ENCODE results near the gene PAQR6.

PAQR6 gene

DNA sequence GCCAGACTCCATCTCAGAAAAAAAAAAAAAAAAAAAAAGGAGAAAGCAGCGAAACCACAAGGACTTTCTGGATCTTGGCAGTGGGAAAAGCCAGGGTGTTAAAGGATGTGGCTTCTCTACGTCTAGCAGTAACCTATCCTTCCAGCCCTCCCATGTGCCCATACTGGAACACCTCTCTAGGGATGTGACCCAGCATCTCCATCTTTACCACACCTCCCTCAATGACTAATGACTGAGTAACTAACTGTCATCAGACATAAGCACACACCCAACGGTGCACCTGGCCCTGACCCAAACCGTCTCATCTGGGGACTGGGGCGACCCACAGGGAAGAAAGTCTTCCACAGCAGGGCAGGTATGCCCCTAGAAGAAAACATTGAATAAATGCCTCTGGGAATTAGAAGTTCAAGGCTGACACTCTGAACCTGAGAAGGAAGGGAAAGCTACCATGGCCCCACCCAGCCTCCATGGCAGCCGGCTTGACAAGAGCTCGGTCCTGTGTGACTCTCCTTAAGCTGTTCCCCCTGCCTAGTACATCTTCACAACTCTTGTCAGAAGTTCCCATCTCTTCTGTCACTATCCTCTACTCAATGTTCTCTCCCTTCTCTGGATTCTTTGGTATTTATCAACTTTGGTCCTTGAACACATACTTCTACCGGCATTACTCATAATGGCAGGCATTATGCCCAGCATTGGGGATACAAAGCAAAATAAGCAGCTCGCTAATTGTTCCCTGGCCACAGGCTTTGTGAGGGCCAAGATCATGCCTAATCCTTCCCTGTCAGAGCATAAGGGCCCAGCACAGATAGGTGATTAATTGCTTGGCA, 14.8 kb upstream of the PAQR6 start:
- DNase-seq, result no peak

DNA sequence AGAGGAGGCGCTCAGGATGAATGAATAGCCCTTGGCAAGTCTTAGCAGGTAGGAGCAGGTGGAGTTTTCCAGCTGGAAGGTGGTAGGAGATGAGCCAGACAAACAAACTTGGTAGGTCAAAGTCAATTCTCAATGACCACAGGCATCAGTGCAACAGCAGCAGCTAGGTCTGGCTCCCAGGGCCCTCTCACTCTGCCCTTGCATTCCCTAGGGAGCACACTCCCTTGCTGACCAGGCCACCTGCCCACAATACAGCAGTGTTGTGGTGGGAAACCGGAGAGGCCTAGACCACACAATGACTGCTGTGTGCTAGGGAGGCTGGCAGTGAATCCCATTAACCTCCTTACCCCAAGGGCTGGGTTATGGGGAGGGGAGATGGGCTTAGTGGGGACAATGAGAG, 13.0 kb upstream of the PAQR6 start:
- DNase-seq, result no peak

DNA sequence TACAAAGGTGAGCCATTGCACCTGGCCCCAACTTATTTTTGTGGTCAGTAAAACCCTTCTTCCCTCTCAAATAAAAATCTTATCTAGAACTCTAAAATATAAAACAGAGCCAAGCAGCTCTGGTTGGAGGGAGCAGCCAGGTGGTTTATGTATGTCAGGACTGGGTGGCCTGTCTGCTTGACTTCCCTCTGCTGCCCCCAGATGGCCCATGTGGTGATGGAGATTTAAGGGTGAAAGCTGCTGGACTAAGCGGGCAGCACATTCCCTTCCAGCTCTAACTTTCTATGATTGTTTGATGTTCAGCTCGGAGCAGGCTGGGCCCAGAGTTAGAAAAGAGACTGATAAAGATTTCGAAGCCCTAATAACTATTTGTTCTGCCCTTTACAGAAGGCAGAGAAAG, 11.9 kb upstream of the PAQR6 start:
- DNase-seq, result no peak

DNA sequence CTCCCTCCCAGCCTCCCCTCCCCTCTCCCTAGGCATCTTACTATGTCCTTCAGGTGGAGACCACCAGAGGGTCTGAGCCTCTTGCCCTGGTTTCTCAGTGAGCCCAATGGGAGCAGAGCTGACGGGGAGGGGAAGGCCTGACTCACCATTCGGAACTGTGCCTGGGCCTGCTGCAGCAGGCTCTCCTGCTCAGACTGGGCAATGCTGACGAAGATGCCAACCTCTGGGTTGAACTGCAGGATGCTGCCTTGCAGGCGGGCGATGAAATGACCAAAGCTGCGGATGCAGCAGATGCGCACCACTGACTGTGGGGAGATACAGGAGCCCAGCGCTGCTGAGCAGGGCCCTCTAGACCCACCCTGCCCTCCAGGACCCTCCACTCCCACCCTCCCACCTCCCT, 11.0 kb upstream of the PAQR6 start:
- no peak for DNase-seq

DNA sequence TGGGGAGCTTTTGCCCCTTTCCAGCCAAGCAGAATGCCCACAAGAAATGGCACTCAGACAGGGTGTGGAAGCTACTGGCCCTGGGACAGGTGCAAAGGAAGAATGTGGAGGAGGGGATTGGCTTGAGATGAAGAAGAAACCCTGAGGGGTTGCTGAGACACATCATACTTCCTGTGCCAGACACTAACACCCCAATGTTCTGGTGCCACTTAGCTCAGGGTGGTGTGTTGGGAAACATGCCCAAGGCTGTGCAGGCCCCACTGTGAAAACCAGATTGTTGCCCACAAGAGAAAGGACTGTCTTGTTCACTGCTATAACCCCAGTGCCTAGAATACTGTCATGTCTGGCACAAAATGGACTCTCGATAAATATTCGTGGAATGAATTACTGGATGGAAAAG, 9.9 kb upstream of the PAQR6 start:
- DNase-seq, result no peak

DNA sequence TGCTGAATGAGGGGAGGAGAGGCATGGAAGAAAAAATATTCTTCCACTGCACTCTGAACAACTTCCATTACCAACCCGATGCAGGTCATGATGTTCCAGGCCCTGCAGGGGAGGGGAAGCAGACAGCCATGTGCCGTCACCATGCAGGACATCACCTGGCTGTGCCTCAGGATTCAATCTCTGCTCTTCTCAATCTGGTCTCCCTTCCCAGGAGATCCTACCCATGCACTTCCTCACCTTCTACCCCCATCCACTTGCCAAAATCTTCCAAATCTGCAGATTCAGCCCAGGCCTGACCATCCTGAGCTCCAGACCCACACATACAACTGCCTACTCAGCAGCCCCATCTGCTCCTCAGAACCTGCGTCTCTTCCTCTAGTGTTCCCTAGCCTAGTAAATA, 5.8 kb upstream of the PAQR6 start:
- no peak for DNase-seq

DNA sequence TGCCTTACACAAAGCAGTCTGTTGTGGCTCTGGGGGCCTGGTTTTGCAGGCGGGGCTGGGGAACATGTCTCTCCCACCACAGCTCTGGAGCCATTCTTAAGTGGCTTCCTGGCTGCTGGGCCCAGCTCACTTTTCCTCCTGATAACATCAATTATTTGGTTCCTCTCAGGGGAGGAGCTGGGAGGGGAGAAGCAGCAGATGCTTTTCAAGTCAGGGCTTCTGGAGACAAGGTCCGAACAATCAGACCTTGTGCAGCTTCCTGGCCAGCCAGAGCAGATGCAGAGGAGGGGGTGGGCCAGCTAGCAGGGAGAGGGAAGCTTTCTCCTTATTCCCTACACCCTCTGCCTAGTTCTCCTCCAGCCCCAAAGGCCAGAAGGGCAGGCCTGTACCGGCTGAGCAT, 3.7 kb upstream of the PAQR6 start:
- DNase-seq, result no peak

DNA sequence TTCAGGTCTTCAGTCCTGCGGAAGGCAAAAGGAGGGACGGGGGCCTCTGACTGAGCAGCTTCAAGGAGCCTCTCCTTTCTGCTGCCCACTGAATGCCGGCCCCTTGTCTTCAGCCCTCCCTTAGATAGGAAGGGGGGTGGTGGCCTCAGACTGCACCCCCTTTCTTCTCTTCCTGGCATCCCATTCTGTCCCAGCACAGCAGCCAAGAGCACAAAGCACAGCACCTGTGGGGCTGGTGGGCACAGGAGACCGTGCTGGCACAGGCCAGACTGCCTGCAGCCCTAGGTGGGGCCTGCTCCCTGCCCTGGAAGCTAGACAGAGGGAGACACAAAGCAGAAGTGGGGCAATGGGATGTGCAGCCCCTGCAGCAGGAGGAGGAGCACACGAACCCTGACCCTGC, 1.7 kb upstream of the PAQR6 start:
- no peak for DNase-seq

DNA sequence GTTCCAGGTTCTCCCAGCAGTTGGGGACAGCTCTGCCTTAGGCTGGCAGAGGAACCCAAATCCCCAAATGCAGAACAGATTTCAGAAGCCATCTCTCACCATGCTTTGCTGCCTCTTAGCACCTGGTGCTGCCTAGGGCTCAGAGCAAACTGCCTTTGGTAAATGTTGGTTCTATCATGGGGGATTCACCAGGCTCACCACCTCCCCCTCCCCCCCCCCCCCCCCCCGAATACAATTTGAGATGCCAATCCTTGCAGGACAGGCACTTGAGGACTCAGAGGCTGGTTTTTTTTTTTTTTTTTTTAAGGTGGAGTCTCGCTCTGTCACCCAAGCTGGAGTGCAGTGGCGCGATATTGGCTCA, 447 bp upstream of the PAQR6 start:
- DNase-seq, result no peak

DNA sequence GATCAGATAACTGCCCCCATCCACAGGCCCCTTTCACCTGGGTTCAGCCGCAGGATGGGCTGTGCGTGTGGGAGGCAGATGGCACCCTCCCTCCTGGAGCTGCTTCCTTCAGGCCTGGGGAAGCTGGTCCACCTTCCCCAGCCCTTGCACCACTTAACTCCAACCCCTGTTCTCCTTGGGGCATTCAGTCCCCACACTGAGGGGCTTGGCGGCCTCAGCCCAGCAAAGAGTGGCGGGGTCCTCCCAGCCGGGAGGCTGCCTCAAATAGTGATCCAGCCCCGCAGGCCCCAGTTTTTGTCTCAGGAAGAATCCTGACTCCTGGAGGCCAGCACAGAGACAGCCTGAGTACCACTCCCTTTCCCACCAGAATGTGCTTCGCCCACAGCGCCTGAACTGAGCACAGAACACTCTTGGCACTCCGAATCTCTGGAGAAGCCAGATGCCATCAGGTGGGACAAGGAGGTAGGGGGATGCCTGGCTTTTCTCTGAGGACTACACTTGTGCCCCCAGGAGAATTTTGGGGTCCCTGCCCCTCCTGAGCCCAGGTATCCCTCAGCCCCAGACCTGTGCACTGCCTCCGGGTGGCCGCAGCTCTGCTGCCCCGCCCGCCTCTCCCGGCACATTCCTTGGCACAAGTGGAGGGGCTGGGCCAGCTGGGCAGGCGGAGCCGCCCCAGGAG, 936 bp downstream of the PAQR6 start:
- DNase-seq, result no peak

DNA sequence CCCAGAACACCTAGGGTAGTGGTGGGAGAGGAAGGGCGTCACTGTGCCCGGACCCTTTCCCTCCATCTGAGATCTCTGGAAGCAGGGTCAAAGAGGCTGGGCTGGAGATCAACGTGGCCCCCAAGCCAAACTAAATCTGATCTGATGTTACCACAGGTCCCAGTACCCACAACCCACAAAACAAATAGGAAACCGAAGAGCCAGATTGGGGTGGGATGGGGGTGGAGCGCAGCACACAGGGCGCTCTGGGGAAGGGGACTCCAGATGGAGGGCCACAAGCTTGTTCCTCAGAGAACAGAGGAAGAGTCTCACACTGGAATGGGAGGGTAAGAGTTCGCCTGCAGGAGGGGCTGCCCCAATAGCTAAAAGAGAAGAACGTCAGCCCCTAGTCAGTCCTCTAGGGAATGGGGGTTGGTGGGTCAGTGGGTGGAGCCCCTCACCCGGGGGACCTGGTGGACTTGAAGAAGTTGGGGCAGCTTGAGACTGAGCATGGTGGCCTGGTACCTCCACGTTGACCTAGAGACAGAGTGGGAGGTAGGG, 1.5 kb downstream of the PAQR6 start:
- no peak for DNase-seq

DNA sequence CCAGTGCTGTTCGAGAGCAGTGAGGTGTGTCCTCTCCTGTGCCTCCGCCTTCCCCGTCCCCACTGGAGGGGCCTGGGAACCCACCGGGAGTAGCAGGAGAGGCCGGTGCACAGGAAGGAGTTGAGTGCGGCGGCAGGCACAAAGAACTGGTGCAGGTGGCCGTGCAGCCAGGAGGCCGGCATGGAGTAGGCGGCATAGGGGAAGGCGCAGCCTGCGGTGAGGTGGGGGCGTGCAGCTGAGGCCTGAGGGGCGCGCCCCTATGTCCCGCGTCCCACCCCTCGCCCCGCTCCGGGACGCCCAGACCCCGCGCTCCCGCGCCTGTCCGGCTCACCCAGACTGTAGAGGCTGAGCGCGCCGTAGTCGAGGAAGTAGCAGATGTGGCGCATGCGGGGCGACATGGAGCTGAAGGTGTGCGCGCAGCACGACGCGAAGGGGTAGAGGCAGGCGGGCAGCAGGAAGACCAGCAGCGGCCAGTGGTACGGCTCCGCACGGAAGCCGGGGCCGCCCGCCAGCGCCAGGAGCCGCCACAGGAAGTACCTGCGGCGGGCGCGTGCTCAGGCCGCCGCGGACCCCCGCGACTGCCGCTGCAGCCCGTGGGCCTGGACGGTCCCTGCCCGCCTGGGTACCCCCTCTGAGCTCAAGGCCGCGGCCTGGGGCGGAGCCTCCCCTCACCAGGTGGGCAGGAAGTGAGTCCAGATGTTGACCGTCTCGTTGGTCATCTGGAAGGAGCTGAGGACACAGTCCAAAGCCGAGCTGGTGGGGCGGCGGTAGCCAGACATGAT, 2.2 kb downstream of the PAQR6 start:
- DNase-seq, result peak; percentile 20 to 26

DNA sequence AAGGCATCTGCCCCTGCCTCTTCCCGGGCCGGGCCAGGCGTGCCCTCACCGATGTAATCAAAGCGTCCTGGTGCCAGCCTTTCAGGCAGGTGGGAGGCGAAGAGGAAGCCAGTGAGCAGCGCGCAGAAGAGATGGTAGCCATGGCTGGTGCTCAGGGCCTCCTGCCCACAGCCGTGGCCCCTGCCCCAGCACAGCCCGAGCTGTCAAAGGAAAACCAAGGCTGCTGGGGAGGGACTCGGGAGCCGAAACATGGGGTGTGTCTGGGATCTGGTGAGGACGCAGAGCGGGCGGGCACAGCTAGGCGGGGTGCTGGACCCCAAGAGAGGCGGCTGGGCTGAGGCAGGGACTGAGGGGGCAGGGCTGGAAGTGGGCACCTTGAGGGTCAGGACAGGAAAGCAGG, 3.1 kb downstream of the PAQR6 start:
- DNase-seq, result no peak

DNA sequence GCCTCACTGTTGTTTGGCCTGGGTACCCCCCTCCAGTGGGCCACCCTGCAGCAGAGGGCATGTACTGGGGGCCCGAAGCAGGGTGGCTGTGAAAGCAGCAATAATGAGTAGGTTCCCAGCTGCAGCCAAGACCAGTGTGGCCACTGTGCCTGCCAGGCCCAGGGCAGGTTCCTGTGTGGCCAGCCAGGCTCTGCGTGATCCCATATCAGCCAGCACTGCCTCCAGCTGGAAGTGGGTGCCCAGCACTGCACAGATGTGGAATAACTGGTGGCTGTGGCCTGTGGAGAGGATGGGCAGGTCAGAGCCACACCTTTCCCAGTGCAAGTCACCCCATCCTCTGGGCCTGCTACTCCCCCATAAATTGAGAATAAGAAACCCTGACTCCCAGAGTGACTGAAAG, 3.7 kb downstream of the PAQR6 start:
- DNase-seq, result no peak

DNA sequence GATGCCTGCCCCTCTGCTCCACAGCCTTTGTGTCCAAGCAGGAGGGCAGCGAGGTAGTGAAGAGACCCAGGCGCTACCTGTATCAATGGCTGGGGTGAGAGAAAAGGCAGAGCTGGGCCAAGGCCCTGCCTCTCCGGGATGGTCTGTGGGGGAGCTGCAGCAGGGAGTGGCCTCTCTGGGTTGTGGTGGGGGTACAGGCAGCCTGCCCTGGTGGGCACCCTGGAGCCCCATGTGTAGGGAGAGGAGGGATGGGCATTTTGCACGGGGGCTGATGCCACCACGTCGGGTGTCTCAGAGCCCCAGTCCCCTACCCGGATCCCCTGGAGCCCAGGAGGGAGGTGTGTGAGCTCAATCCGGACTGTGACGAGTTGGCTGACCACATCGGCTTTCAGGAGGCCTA, 5.1 kb downstream of the PAQR6 start:
- no peak for DNase-seq

DNA sequence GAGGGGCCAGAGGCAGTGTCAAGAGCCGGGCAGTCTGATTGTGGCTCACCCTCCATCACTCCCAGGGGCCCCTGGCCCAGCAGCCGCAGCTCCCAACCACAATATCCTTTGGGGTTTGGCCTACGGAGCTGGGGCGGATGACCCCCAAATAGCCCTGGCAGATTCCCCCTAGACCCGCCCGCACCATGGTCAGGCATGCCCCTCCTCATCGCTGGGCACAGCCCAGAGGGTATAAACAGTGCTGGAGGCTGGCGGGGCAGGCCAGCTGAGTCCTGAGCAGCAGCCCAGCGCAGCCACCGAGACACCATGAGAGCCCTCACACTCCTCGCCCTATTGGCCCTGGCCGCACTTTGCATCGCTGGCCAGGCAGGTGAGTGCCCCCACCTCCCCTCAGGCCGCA, 5.9 kb downstream of the PAQR6 start, which contains the start of gene BGLAP:
Gene BGLAP (plus strand): TSS at position 259 of the 400 bp plus-strand sequence. CDS start 48 bp downstream, at position 307.
- no peak for DNase-seq

DNA sequence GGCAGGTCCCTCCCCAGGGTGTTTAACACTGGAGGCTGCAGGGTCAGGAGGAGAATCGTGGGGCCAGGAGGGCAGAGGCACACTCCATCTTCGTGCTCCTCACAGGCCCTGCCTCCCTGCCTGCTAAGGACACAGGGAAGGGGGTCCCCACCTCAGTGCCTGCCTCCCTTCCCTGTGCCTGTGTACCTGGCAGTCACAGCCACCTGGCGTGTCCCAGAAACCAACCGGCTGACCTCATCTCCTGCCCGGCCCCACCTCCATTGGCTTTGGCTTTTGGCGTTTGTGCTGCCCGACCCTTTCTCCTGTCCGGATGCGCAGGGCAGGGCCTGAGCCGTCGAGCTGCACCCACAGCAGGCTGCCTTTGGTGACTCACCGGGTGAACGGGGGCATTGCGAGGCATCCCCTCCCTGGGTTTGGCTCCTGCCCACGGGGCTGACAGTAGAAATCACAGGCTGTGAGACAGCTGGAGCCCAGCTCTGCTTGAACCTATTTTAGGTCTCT, 6.5 kb downstream of the PAQR6 start:
- no peak for DNase-seq

DNA sequence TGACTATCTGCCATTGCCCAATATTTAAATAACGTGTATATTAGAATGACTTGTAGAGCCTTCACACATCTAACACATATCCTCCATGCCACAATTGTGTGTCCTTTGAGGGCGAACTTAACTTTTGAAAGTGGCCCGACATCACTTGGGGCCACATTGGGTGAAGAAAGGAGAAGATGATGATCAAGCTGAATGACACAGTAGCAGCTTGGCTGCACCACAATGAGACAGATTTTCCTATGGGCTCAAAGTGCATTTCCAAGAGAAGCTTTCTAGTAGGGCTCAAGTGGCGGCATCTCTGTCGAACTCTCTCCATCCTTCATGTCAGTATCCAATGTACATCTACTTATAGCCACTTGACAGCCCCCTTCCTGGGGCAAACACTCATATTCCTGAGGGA, 9.6 kb downstream of the PAQR6 start:
- DNase-seq, result no peak

DNA sequence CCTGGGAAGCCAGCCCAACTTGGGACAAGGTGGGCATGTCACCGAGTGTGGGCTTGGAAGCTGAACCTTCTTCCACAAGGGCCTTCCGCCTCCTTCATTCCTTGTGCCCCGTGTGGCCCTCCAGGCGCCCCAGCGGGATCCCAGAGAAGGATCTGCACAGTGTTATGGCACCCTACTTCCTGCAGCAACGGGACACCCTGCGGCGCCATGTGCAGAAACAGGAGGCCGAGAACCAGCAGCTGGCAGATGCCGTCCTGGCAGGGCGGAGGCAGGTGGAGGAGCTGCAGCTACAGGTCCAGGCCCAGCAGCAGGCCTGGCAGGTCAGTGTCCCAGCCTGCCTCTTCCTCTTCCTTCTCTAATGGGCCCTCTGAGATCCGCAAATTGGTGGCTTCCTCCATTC, 11.7 kb downstream of the PAQR6 start:
- DNase-seq, result no peak

DNA sequence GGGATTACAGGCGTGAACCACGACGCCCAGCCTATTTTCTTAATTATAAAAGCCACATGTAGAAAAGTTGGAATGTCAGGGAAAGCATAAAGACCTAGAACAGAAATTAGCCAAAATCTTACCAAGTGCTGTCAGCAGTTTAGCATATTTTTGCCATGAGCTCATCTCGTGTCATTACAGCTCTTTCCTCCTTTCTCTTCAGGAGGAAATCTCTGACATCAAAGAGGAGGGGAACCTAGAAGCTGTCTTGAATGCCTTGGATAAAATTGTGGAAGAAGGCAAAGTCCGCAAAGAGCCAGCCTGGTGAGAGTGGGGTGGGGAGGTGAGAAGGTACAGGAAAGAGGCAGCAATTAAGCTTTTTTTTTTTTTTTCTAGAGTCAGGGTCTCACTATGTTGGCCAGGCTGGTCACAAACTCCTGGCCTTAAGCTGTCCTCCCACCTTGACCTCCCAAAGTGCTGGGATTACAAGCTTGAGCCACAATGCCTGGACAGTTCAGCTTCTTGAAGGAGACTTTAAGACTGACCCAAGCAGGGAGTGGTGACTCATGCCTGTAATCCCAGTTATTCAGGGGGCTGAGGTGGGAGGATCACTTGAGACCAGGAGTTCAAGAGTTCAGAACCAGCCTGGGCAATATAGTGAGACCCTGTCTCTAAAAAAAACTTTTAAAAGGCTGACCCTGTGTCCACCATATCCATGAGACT, 14.3 kb downstream of the PAQR6 start:
- DNase-seq, result no peak

DNA sequence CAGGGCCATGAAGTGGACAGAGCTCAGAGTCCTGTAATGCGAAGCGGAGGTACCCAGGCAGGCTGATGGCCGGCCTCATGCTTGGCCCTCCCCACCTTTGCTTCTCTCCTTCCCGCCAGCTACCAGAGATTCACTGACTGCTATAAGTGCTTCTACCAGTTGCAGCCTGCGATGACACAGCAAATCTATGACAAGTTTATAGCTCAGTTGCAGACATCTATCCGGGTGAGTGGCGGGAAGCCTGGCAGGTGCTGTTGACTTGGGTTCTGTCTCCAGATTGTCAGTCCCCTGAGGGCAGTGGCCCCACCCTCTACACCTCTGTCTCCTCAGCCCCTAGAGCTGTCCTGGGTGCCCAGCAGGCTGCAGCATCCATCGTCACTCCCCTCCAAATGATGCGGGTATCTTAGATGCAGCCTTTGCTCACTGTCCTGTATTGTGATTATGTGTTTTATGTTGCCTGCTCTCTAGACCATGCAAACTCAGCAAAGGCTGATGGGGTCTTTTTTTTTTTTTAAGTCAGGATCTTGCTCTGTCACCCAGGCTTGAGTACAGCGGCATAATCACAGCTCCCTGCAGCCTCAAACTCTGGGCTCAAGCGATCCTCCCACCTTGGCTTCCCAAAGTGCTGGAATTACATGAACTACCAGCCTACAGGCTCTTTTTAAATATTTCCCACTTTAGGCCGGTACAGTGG, 15.5 kb downstream of the PAQR6 start:
- no peak for DNase-seq

DNA sequence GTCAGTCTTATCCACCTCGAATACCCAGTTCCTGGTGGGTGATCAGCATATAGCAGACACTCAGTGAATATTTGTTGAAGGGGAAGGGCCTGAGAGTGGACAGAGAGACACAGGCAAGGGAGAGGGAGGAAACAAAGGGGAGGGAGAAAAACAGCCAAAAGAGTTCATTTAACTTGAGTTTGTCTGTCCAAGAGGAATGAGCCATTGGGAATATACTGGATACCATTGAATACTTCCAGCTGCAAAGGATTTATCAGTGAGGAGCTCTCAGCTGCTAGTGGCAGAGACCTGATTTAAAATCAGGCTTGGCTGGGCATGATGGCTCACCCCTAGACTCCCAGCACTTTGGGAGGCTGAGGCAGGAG, 17.4 kb downstream of the PAQR6 start:
- DNase-seq, result no peak

Measured in activated CD4-positive, alpha-beta T cell treated with anti-CD3 and anti-CD28 coated beads for 4 hours (primary cell).